ENCODE measurements around the gene ING2. TPM values are rescaled to one million over a fixed set of nuclear protein-coding genes. Genes with fewer than 3 reads are reported as not detected.

ING2 gene
- total RNA-seq, 6 experiments from 2014 or later = 11.0 to 15.8 (median 14.7) TPM

DNA sequence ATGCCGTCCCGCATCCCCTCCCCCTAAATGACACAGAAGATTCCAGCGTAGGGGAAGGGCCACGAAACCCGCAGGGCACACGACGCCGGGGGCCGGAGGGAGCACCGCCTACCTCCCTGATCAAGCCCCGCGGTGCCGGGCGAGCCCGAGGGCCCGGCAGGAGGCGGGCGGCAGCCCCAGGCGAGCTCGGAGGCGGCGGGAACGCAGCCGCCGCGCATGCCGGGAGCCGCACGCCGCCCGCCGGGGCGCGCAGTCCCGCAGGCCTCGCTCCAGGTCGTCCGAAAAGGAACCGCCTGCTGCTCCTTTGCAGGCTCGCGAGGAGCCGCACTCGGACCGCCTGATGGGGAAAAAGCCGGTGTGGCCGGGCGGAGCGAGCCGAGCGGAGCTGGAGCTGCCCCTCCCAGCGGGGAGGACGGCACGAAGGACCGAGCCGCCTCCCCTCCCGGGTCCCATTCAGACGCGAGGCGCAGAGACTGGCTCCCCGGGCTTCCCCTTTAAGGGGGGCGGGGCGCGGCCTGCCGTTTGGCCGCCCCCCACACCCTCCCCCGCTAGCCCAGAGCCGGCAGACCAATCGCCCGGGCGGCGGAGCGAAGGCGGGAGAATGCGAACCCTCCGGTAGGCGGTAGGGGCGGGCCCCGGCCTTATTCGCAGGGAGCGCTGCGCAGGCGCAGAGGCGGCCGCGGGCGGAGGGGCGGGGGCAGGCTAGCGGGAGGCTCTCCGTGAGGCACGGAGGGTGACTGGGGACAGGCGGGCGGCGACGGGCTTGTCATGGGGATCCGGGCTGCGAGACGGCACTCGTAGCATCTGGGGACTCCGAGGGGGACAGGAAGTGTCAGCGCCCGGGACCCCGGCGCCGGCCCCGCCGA, 561 bp upstream of the ING2 start:
- no peaks in the 10 kb centered on the region for H3K36me3 Mint-ChIP-seq (ENCODE audit: low read depth)
- H3K27ac Mint-ChIP-seq = peak overlapping the region; percentile 92
- H3K4me1 Mint-ChIP-seq (ENCODE audit: low read depth) = peaks cover 36% of the 10 kb centered on the region
- H3K4me3 Mint-ChIP-seq = peak overlapping the region; percentile 98
- no peaks in the 10 kb centered on the region for H3K27me3 Mint-ChIP-seq (ENCODE audit: insufficient read depth)
- no peaks in the 10 kb centered on the region for H3K9me3 Mint-ChIP-seq
- DNase-seq = peak; percentile 96
- TF ChIP-seq, protein P1, sequence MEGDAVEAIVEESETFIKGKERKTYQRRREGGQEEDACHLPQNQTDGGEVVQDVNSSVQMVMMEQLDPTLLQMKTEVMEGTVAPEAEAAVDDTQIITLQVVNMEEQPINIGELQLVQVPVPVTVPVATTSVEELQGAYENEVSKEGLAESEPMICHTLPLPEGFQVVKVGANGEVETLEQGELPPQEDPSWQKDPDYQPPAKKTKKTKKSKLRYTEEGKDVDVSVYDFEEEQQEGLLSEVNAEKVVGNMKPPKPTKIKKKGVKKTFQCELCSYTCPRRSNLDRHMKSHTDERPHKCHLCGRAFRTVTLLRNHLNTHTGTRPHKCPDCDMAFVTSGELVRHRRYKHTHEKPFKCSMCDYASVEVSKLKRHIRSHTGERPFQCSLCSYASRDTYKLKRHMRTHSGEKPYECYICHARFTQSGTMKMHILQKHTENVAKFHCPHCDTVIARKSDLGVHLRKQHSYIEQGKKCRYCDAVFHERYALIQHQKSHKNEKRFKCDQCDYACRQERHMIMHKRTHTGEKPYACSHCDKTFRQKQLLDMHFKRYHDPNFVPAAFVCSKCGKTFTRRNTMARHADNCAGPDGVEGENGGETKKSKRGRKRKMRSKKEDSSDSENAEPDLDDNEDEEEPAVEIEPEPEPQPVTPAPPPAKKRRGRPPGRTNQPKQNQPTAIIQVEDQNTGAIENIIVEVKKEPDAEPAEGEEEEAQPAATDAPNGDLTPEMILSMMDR (IDR thresholded peaks at IDR 0.05) = peak; percentile 33

DNA sequence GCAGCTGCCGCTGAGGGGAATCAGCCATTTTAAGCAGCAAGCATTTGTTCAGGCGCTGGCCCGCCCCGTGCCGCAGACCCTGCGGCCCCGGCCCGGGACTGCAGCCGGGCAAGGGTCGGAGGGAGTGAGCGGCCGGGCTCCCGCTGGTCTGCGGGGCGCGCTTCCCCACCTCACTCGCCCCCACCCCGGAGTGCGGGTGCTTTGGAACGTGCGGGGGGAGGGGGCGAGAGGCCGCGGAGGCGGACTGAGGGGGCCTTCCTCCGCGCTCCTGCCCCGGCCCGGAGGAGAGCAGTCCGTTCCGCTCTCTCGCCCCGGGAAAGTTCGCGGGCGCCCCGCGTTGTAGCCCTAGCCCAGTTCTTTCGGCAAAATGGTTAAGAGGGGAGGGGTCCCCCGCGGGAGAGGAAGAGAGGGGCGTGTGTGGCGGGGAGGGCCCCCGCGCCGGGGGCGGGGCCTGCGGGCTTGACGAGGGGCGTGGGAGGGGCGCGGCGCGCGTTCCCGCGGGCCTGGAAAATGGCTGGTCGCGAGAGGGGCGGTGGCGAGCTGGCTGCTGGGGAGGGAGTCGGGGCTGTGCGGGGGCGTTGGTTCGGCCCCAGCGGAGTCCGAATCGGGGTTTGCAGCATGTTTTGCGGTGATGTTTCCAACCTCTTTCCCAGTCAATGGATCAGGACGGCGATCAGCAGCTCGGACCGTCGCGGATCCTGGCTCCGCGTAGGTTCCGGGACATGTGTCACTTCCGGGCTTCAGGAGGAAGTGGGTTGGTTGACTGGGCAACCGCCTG, 942 bp downstream of the ING2 start:
- Mint-ChIP-seq H3K4me3 (peak overlapping the region; percentile 97), H3K9me3 (no peaks in the 10 kb centered on the region), H3K4me1 (ENCODE audit: low read depth) (peaks cover 36% of the 10 kb centered on the region), H3K27ac (peak overlapping the region; percentile 98), H3K27me3 (ENCODE audit: insufficient read depth) (no peaks in the 10 kb centered on the region), H3K36me3 (ENCODE audit: low read depth) (peaks cover 9% of the 10 kb centered on the region)
- TF ChIP-seq, protein P1 (IDR thresholded peaks at IDR 0.05) = peak; percentile 33
- DNase-seq = peak; percentile 83

DNA sequence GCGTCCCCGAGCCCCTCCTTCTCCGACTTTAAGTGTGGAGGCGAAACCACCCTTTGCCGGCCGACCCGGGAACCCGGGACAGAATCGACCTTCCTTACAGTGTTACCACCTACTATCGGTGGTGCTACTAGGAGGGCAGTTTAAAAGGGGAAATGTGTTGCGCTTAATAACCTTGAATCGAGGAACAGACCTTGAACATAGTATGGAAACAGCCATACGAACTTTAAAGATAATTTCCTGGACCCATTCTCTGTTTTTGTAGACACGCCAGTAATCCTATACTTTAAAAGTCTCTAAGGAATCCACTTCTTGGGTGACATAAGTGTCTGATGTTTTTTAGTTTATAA, 1.5 kb downstream of the ING2 start:
- no peaks in the 10 kb centered on the region for H3K27me3 Mint-ChIP-seq (ENCODE audit: insufficient read depth)
- H3K4me1 Mint-ChIP-seq (ENCODE audit: low read depth) = peaks cover 36% of the 10 kb centered on the region
- H3K9me3 Mint-ChIP-seq = no peaks in the 10 kb centered on the region
- H3K4me3 Mint-ChIP-seq = peak overlapping the region; percentile 97
- TF ChIP-seq, protein P1 (IDR thresholded peaks at IDR 0.05) = no peak
- H3K36me3 Mint-ChIP-seq (ENCODE audit: low read depth) = peaks cover 14% of the 10 kb centered on the region
- H3K27ac Mint-ChIP-seq = peak overlapping the region; percentile 98
- no peak for DNase-seq

DNA sequence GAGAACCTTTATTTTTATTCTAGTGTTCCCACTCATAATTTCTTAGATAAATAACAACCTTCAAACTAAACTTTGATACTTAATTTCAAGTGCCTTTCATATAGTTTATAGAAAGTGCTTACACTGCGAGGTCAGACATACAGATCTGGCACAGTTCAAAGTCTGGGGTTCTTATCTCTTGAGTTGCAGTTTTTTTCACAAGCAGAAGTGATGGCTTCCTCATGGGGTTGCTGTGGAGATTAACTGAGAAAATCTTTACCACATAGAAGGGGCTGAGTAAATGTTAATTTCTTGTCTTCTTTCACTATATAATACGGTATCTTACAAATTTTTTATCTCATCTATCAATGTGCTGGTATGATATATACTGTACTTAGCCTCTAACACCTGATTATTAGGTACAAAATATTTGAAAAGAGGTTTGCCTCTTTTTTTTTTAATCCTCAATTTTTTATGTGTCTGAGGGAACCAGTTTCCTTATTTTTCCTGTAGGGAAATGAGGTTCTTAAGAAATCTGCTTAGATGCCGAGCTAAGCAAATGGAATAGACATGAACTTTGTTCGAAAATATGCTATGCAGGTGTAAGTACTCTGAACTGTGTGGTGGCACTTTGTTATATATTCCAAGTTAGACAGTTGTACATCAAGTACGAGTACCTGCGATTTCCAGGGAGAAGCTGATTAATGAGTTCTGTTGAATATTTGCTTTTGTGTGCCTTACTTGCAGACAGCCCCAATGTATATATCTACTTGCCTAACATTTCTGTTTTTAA, 3.3 kb downstream of the ING2 start:
- Mint-ChIP-seq H3K4me1 (ENCODE audit: low read depth) (peaks cover 25% of the 10 kb centered on the region), H3K9me3 (no peaks in the 10 kb centered on the region), H3K27ac (no peak overlapping the region; the same call in 1 of the 2 replicates), H3K36me3 (ENCODE audit: low read depth) (peaks cover 28% of the 10 kb centered on the region), H3K27me3 (ENCODE audit: insufficient read depth) (no peaks in the 10 kb centered on the region), H3K4me3 (no peak overlapping the region)
- TF ChIP-seq, protein P1 (IDR thresholded peaks at IDR 0.05) = no peak
- DNase-seq = no peak

DNA sequence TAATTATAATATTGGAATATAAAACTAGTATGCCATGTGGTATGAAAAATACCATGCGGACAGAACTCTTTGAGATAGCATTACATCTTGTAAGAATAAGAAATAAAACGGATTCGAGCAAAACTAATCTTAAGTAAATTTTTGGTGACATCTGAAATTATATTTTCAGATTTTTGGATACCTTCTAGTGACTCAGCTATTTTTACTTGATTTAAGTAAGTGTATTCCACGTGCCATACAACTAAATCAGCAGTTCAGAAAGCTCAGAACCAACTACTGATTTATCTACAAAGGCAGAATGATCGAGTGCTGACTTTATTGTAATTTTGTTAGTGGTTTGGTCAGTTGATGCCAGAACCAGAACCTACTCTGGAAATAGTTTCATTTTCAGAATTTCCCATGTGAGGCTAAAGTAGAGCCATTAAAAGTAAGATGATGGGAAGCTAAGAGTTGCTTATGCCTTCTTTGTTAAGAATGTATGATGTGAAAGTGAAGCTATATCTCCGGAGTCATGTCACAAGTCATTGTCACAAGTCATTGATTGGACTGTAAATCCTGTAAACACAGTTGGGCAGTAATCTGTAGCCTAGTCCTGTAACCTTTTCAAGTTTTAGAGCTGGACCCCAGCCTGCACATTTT, 4.0 kb downstream of the ING2 start:
- TF ChIP-seq, protein P1 (IDR thresholded peaks at IDR 0.05) = no peak
- Mint-ChIP-seq H3K4me3 (no peak overlapping the region), H3K4me1 (ENCODE audit: low read depth) (peaks cover 25% of the 10 kb centered on the region), H3K9me3 (no peaks in the 10 kb centered on the region), H3K27ac (no peak overlapping the region), H3K36me3 (ENCODE audit: low read depth) (peaks cover 35% of the 10 kb centered on the region), H3K27me3 (ENCODE audit: insufficient read depth) (no peaks in the 10 kb centered on the region)
- DNase-seq = no peak
